MM.1S (cell line): ENCODE data around the gene XPR1.

ENCODE experiments used
- DNase-seq: peaks from one replicate; pipeline ENCODE4 v3.0.0-alpha.2; 2015
- H2AFZ ChIP-seq: fragments of 300-600 bp; sonication (generic); 2 replicates; pipeline ENCODE4 v1.6.0; 2016; ENCODE audit warnings: antibody characterized with exemption, low read length
- H3F3A ChIP-seq: fragments of 300-600 bp; sonication (generic); 2 replicates; pipeline ENCODE4 v1.6.1; 2016; ENCODE audit warnings: mild to moderate bottlenecking, antibody characterized with exemption, low read length, moderate library complexity, mixed read lengths; ENCODE audit not compliant: insufficient read depth
- H3K27ac ChIP-seq: fragments of 300-600 bp; sonication (generic); 2 replicates; pipeline ENCODE4 v1.5.1; 2016; ENCODE audit warnings: mild to moderate bottlenecking, low read length
- H3K27me3 ChIP-seq: fragments of 300-600 bp; sonication (generic); replicated peaks from 2 replicates; pipeline ENCODE4 v1.6.0; 2016; ENCODE audit warnings: low read length; ENCODE audit not compliant: insufficient read depth
- H3K36me3 ChIP-seq: fragments of 300-600 bp; sonication (generic); replicated peaks from 2 replicates; pipeline ENCODE4 v1.6.1; 2016; ENCODE audit warnings: mild to moderate bottlenecking, low read length, mixed read lengths; ENCODE audit not compliant: insufficient read depth
- H3K4me1 ChIP-seq: fragments of 300-600 bp; sonication (generic); 2 replicates; pipeline ENCODE4 v1.6.1; 2016; ENCODE audit warnings: low read length, mixed read lengths
- H3K4me2 ChIP-seq: fragments of 300-600 bp; sonication (generic); 2 replicates; pipeline ENCODE4 v1.6.0; 2016; ENCODE audit warnings: low read depth, low read length
- H3K4me3 ChIP-seq: fragments of 300-600 bp; sonication (generic); 2 replicates; pipeline ENCODE4 v1.5.1; 2016; ENCODE audit warnings: low read length, mixed read lengths
- H3K79me2 ChIP-seq: fragments of 300-600 bp; sonication (generic); 2 replicates; pipeline ENCODE4 v1.6.1; 2016; ENCODE audit warnings: mixed run types, low read length, mixed read lengths
- H3K9ac ChIP-seq: fragments of 300-600 bp; sonication (generic); 2 replicates; pipeline ENCODE4 v1.6.1; 2016; ENCODE audit warnings: low read length, mixed read lengths
- H3K9me2 ChIP-seq: fragments of 300-600 bp; sonication (generic); replicated peaks from 2 replicates; pipeline ENCODE4 v1.6.1; 2016; ENCODE audit warnings: mild to moderate bottlenecking, low read length, mixed read lengths; ENCODE audit not compliant: insufficient read depth
- H3K9me3 ChIP-seq: fragments of 300-600 bp; sonication (generic); replicated peaks from 2 replicates; pipeline ENCODE4 v1.6.1; 2016; ENCODE audit warnings: mild to moderate bottlenecking, low read length, mixed read lengths; ENCODE audit not compliant: insufficient read depth
- H4K20me1 ChIP-seq: fragments of 300-600 bp; sonication (generic); 2 replicates; pipeline ENCODE4 v1.6.1; 2016; ENCODE audit warnings: mild to moderate bottlenecking, low read length, moderate library complexity, mixed read lengths; ENCODE audit not compliant: insufficient read depth
- CTCF ChIP-seq: fragments of 300-600 bp; sonication (generic); IDR thresholded peaks from 2 replicates; pipeline ENCODE4 v1.5.1; 2016; ENCODE audit warnings: antibody characterized with exemption, low read length, mixed read lengths
- EZH2 ChIP-seq: fragments of 300-600 bp; sonication (generic); optimal IDR thresholded peaks from 2 replicates; pipeline ENCODE3; 2017; ENCODE audit warnings: low read depth, mild to moderate bottlenecking, antibody characterized with exemption, low read length, mixed read lengths
- EZH2phosphoT487 ChIP-seq: fragments of 300-600 bp; sonication (generic); IDR thresholded peaks from 2 replicates; pipeline ENCODE4 v1.6.1; 2018; ENCODE audit warnings: antibody characterized with exemption, low read length

The XPR1 gene

GRCh38 chr1:180811886-180812285 lies 180.1 kb downstream of the XPR1 start:
- Histone ChIP-seq H2AFZ (no peak overlapping the region), H3K27me3 (no peaks in the 10 kb centered on the region), H3K9me3 (no peaks in the 10 kb centered on the region), H4K20me1 (no peaks in the 10 kb centered on the region), H3K27ac (no peak overlapping the region), H3K9me2 (no peaks in the 10 kb centered on the region), H3K4me2 (no peak overlapping the region), H3K9ac (no peak overlapping the region), H3K36me3 (no peaks in the 10 kb centered on the region), H3K4me1 (peaks cover 16% of the 10 kb centered on the region), H3K79me2 (no peaks in the 10 kb centered on the region), H3F3A (no peaks in the 10 kb centered on the region; the same call in 1 of the 2 replicates), H3K4me3 (no peak overlapping the region)
- DNase-seq, result no peak
- TF ChIP-seq CTCF (no peak), EZH2phosphoT487 (no peak), EZH2 (no peak)

GRCh38 chr1:180814258-180814657 lies 182.4 kb downstream of the XPR1 start:
- Histone ChIP-seq H3K9me2 (no peaks in the 10 kb centered on the region), H2AFZ (no peak overlapping the region), H3K27me3 (no peaks in the 10 kb centered on the region), H4K20me1 (no peaks in the 10 kb centered on the region), H3K9me3 (no peaks in the 10 kb centered on the region), H3K27ac (no peak overlapping the region; the same call in 1 of the 2 replicates), H3K4me1 (peaks cover 16% of the 10 kb centered on the region), H3K4me2 (peak overlapping the region; percentile 16; the same call in 1 of the 2 replicates), H3K4me3 (no peak overlapping the region), H3K79me2 (no peaks in the 10 kb centered on the region), H3K36me3 (no peaks in the 10 kb centered on the region), H3F3A (no peaks in the 10 kb centered on the region; the same call in 1 of the 2 replicates), H3K9ac (no peak overlapping the region)
- TF ChIP-seq CTCF, result no peak
- no peak for TF ChIP-seq EZH2
- TF ChIP-seq EZH2phosphoT487, result no peak
- DNase-seq, result peak; percentile 59

DNA sequence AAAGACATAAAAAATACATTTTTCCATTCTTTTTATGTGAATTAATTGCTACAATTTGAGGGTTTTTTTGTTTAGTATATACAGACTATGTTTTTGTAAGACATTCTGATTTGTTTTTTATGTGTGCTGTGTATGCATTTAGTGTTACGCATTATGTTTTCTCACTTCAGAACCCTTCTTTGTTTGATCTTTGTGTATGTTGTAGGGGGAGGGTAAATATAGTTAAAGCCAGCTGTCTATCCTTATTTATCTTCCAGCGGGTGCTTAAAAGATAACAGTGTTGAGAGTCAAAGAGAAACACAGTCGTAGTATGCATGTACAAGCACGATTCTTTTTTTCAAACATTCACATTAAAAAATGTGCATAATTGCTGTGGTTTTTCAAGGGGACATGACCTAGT lies 183.4 kb downstream of the XPR1 start:
- no peak overlapping the region for H3K4me2 ChIP-seq

More for the DNA sequence above, 183.4 kb downstream of the XPR1 start:
- Histone ChIP-seq H3K9ac (no peak overlapping the region), H3K4me1 (peaks cover 16% of the 10 kb centered on the region), H3K27ac (no peak overlapping the region), H3K9me2 (no peaks in the 10 kb centered on the region), H3K4me3 (no peak overlapping the region), H3K9me3 (no peaks in the 10 kb centered on the region), H2AFZ (no peak overlapping the region), H4K20me1 (no peaks in the 10 kb centered on the region), H3K36me3 (no peaks in the 10 kb centered on the region), H3K27me3 (no peaks in the 10 kb centered on the region), H3F3A (no peaks in the 10 kb centered on the region; the same call in 1 of the 2 replicates), H3K79me2 (no peaks in the 10 kb centered on the region)
- no peak for DNase-seq
- TF ChIP-seq CTCF (no peak), EZH2phosphoT487 (no peak), EZH2 (no peak)
